Fibroblast of skin of left biceps (primary cell): ENCODE measurements around the gene EMX2.
"Not testable (repeated sequence)": the region's sequence is repeated elsewhere in the genome, so short reads cannot be mapped to it uniquely, and the experiment has no call there.

Experiments
- DNase-seq, 2 experiments: peaks; one replicate each; pipeline ENCODE4 v3.0.0-alpha.2; 2013; ENCODE audit warnings: low read depth in 2 of 2

EMX2 gene

DNA sequence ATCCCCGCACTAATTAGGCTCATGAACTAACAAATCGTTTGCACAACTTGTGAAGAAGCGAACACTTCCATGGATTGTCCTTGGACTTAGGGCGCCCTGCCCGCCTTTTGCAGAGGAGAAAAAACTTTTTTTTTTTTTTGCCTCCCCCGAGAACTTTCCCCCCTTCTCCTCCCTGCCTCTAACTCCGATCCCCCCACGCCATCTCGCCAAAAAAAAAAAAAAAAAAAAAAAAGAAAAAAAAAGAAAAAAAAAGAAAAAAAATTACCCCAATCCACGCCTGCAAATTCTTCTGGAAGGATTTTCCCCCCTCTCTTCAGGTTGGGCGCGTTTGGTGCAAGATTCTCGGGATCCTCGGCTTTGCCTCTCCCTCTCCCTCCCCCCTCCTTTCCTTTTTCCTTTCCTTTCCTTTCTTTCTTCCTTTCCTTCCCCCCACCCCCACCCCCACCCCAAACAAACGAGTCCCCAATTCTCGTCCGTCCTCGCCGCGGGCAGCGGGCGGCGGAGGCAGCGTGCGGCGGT lies at the start of gene EMX2:
TSS of gene EMX2 (plus strand) at position 41 of the 519 bp plus-strand sequence. CDS start 522 bp downstream, outside the sequence.
- DNase-seq, result no peak

- no peak for DNase-seq
Observed at GRCh38 chr10:117496031-117496430, 46.5 kb upstream of the EMX2 start.

GRCh38 chr10:117496616-117497028 lies 45.9 kb upstream of the EMX2 start:
- peak; percentile 63 to 73 for DNase-seq

DNA sequence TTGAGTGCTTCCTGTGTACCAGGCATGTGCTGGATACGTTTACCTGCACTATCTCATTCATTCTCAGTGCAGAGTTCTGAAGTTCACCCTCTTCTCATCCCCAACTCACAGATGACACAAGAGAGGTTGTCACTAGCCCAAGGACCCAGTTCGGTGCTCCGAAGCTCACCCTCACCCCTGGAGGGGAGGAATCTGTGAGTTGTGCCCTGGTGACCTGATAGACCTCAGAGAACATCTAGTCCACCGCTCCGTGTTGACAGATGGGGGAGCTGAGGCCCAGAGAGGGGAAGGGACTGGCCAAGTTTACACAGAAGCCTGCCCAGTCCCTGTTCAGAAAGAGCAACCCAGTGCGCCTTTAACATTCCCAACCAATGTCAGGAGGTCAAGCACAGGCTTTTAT lies 44.8 kb upstream of the EMX2 start:
- no peak for DNase-seq

DNA sequence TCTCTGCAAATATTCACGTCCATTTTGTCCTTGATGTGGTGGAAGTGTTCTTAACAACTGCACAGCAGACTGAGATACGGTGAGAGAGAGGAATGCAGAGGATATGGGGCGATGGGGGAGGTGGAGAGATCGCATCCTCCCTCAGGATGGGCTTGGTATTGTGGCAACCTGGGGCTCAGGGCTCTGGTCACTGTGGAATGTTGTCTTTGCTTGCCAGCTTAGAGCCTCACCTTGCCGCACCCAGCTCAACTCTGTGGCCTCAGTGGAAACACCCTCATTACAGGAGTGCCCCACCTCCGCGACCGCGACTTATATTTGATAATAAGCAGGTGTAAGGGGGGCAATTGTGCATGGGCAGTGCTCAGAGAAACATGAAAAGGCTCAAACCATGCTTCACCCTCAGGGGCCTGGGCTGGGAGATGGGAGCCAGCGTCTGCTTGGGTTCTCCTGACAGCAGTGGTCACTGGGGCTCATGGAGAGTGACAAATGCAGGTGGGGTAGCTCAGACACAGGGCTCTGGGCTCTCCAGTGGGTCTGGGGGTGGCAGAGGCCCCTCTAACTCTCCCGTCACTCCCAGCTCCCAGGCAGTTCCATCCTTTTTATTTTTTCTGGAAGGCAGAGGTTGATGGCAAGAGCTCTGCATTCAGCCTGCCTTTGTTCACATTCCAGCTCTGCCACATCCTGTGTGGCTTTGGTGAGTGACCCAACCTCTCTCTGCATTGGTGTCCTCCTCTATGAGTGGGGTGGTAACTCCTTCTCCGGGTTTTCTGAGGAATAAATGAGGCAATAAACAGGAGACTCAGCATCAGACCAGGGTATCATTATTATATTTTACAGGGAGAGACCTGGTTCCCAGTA lies 43.1 kb upstream of the EMX2 start:
- no peak for DNase-seq

DNA sequence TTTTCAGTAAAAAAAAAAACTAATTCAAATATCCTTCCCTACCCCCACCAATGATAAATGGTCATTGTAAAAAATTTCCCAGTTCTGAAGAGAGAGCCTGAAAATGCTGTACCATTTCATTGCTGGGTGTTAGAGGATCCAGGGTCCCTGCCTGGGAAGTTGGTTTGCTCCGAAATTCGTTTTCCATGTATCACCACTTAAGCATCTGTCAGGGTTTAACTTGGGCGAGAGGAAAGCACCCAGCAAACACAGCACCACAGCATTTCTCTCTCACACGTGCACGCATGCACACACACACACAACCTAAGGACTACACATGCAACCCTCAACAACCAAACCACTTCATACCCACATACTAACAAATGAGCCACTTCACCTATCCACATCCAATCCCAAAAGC lies 42.1 kb upstream of the EMX2 start:
- DNase-seq, result no peak

DNA sequence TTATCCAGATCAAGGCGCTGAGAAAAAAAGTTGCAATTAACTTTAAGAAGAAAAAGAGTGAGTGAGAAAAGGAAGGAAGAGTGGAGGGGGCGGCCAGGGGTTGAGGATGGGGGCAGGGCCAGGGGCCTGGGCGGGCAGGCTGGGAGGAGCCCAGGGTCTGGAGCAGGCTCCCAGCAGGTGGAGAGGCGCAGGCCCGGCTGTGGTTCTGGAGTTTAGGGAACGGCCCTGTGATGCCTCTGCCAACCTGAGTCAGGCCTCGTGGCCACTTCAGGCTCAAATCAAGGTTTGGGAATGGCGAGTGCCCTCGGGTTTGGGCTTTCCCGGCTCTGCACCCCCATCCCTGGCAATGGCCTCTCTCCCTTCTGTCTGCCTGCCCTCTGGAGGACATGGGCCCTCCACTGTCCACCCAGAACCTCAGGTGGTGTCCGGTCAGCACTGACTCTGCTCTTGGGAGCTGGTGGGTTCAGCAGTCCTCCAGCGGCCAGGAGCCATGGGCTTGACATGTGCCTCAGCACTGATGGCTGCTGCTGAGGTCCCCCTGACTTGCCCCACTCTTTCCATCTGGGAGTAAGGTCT lies 41.0 kb upstream of the EMX2 start:
- DNase-seq, result no peak

- DNase-seq, result no peak
Observed at GRCh38 chr10:117502421-117503243, 39.9 kb upstream of the EMX2 start.

DNA sequence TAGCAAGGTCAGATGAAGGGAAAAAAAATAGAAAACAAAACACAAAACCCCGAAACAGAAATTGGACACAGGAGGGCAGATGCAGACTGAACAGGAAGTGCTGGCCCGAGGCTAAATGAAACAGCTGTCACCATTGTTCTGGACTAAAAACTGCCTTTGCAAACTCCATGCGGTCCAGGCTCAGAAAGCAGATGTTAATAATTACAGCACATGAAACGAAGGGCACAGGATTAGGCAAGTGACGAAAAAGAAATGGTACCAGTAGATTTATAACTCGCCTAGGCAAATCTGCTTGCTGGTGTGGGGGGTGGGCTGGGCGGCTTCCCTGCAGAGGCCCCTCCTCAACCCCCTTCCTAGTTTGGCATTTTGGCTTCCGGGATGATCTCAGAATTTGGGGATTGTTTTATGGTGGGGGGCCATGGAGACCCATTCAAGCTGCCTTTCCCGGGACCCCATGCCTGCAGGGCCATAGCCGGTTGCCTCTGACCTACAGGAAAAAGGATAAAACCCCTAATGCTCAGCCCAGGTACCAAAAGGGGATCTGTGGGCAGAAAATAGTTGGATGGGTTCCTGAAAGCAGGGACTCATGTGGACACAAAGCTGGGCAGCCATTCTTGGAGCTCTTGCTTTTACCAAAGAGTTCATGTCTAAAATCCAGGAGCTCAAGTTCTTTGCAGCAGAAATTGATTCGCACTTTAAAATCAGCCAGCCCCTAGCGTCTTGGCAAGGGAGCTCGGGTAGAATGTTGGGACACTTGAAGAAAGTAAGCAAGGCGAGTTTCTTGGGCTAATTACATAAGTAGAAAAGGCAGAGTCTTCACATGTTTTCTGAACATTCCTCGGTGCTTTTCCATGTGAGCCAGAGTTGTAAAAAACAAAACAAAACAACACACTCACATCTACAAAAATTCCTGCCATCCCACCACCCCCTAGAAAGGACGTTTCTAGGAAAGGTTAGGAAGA lies 39.0 kb upstream of the EMX2 start:
- DNase-seq, result no peak

DNA sequence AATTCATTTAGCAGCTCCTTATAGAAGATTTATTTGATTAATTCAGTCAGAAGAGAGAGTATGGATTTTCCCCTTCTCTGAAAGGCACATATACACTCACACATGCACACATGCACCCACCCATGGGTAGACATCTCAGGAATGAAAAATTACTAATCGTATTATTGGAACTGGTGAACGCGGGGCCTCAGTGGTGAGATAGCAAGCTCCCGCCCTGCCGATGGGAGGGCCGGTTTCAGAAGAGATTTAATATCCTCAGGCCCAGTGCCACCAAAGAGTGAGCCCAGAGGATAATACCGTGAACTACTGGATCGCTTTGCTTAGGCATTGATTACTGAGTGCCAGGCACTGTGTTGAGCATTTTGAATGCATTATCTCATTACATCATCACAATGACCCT lies 38.0 kb upstream of the EMX2 start:
- no peak for DNase-seq

DNA sequence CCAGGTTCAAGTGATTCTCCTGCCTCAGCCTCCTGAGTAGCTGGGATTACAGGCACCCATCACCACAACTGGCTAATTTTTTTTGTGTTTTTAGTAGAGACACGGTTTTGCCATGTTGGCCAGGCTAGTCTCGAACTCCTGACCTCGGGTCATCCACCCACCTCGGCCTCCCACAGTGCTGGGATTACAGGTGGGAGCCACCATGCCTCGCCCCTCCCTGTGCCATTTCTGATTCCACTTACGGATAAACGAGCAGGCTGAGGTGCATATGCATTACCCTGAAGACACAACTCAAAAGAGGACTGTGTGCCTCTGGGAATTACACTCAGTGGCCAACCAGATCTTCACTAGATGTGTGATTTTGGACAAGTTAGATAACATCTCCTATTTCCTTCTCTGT lies 35.5 kb upstream of the EMX2 start:
- not testable (repeated sequence) for DNase-seq

DNA sequence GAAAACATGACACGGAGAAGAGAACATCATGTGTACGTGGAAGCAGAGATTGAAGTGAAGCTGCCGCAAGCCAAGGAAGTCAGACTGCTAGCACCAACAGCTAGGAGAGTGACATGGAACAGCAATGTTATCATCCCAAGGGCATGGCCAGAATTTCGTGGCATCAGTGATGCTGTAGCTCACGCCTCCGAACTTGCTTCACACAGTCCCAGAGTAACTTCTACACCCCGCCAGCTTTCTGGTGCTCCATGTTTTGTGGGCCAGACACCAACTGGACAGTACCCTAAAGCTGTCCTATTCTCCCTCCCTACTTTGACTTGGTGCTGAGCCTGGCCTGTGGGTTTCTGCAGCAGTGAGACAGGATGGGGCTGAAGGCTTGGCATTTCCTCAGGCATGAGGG lies 33.0 kb upstream of the EMX2 start:
- DNase-seq, result no peak

- no peak for DNase-seq
Observed at GRCh38 chr10:117511601-117512390, 30.8 kb upstream of the EMX2 start.

- no peak for DNase-seq
Observed at GRCh38 chr10:117514971-117515370, 27.6 kb upstream of the EMX2 start.

GRCh38 chr10:117516681-117517080 lies 25.9 kb upstream of the EMX2 start:
- no peak for DNase-seq

- DNase-seq, result no peak
Observed at GRCh38 chr10:117518246-117518645, 24.3 kb upstream of the EMX2 start.

DNA sequence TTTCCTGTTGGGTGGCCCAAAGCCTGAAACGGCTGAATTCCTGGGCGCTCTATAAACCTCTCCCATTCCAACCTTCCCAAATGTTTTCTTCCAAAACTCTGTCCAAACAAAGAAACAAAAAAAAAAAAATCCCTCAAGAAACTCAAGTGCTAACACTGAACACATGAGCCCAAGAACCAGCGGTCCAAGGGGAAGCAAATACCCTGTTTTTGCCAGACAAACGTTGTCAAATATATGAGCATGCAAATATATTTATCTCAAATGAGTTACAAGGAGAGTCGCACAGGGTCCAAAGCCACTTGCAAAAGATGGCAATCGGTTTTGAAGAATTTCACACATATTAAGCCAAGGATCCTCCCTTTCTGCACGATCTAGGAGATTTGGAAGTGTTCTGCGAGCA lies 23.3 kb upstream of the EMX2 start:
- DNase-seq, result no peak

DNA sequence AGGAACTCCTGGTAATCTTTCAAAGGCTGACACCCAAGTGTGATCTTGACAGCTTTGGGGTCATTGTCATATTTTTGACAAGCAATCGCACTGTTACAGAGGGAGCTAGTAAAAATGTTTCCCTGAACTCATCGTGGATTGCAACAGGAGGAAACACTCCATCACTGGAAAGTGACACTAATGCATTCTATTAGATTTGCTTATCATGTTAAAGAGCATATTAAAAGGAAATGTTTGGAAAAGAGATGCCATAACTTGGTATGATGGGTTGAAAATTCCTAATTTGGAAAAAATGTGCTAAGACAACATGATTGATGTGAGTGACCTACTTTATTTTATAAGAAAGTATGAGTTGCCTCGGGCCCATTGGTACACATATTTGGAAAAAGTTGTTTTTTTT lies 22.7 kb upstream of the EMX2 start:
- DNase-seq, result no peak

DNA sequence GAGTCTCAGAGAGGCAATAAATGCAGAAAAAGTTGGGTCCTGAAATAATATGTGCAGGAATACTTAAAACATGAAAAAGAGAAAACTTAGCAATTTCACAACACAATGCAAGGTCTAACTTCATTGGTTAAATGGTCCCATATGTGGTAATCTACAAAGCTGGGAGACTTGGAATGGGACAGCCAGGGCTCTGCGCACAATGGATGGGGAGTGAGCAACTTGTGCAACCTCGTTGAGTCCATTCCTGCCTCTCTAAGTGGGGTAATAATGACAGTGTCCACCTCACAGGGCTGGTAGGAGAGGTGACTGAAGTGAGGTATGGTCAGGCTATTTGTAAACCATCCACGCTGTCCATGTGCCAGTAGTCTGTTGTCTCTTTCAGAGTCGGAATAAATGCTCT lies 11.8 kb upstream of the EMX2 start:
- no peak for DNase-seq

DNA sequence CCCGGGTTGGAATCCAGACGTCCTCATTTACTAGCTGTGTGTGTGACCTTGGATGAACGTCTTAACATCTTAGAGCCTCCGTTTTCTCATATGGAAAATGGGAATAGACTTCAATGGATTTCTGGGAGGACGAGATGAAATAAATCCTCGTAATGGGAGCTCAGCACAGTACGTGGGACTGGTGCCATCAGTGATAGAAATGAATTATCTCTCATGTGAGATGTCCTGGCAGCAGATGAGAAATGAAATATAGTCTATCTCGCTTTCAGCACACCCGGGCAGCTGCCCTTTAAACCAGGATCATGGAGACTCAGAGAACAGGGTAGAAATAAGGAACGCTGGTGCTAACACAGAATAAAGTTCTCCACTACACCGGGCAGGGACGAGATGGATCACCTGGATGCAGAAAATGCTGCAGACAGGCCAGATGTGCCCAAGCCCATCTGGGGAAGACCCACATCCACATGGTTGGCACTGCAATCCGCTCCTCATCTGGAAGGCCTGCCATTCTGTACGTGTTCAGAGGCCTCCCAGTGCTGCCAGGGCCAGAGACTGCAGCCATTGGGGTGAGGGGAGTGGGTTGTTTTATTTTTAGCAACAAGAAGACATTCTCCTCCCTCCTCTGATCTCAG lies 11.1 kb upstream of the EMX2 start:
- DNase-seq, result no peak
